ENCODE measurements around the gene RBPJL.

DNA sequence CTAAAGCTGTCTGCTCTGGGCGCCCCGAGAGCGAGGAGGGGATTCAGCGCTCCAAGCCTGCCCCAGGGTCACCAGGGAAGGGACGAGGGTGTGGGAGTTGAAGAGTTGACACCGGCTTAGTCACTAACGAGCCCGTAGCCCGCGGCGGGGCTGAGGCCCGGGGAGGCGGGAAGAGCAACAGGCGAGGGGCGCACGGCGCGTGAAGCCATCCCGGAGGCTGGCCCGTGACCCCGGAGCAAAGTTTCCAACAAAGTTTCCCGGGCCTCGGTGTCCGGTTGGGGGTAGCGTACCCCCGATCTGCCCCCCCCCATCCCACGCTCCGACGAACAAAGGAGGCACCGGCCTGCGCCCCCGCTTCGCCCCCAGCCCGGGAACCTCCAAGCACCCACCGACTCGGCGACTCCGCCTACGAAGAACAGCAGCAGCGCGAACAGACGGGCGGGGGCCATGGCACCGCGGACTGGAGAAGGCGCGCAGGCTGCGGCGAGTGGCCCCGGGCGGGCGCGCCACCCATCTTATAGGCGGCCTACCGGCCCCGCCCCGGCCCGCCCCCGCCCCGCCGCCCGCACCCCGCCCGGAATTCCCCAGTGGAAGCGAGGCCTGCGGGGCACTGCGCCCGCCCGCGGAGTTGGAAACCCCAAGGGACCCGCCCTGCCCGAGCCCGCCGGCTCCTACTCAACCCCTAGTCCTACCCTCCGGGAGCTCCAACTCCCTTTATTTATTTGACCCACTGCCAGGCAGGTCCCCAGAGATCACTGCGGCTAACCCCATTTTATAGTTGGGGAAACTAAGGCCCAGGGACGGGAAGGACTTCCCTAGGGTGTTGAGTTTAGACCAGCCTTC is 41.5 kb downstream of the RBPJL start, which contains the start of gene SDC4:
- TF ChIP-seq, protein P1, sequence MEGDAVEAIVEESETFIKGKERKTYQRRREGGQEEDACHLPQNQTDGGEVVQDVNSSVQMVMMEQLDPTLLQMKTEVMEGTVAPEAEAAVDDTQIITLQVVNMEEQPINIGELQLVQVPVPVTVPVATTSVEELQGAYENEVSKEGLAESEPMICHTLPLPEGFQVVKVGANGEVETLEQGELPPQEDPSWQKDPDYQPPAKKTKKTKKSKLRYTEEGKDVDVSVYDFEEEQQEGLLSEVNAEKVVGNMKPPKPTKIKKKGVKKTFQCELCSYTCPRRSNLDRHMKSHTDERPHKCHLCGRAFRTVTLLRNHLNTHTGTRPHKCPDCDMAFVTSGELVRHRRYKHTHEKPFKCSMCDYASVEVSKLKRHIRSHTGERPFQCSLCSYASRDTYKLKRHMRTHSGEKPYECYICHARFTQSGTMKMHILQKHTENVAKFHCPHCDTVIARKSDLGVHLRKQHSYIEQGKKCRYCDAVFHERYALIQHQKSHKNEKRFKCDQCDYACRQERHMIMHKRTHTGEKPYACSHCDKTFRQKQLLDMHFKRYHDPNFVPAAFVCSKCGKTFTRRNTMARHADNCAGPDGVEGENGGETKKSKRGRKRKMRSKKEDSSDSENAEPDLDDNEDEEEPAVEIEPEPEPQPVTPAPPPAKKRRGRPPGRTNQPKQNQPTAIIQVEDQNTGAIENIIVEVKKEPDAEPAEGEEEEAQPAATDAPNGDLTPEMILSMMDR (IDR thresholded peaks at IDR 0.05): no peak
- TF ChIP-seq POLR2A (IDR thresholded peaks at IDR 0.05) (peak; percentile 95), POLR2AphosphoS5 (IDR thresholded peaks at IDR 0.05) (peak; percentile 98 to 99 (median 99))
